ENCODE data around the gene RSKR. TPM values are rescaled to one million over a fixed set of nuclear protein-coding genes. Genes with fewer than 3 reads are reported as not detected.

Gene RSKR
- total and polyA plus RNA-seq, 8 donors, result 8.4 to 31.6 (median 23.6) TPM

- intact Hi-C loops (cut with DNase I), result no loop called here
- no peak for TF ChIP-seq CTCF (IDR thresholded peaks at IDR 0.05)
- no peaks in the 10 kb centered on the region for H3K9me3 ChIP-seq
Observed at GRCh38 chr17:28570716-28571360, 43.1 kb downstream of the RSKR start.

GRCh38 chr17:28569446-28569845, 44.5 kb downstream of the RSKR start:
- Histone ChIP-seq H3K9me3 (no peaks in the 10 kb centered on the region), H3K4me3 (peak overlapping the region in 1 of 2 donors; percentile 99), H3K27me3 (no peaks in the 10 kb centered on the region), H3K36me3 (peaks cover 0 to 4% of the 10 kb centered on the region in 2 donors), H3K4me1 (peaks cover 7 to 56% of the 10 kb centered on the region in 2 donors), H3K27ac (no peak overlapping the region)
- intact Hi-C loops (cut with DNase I), result no loop called here
- DNase-seq, result no peak
- ATAC-seq, result no peak
- TF ChIP-seq CTCF (IDR thresholded peaks at IDR 0.05), result no peak

More at GRCh38 chr17:28570716-28571360, 43.1 kb downstream of the RSKR start:
- Histone ChIP-seq H3K27me3 (no peaks in the 10 kb centered on the region), H3K4me3 (peak overlapping the region; percentile 98 to 99), H3K4me1 (peaks cover 7 to 49% of the 10 kb centered on the region in 2 donors), H3K36me3 (peaks cover 0 to 4% of the 10 kb centered on the region in 2 donors), H3K27ac (peak overlapping the region; percentile 55 to 83)
- DNase-seq, result peak in 2 of 4 donors; percentile 44 to 85
- ATAC-seq, result peak; percentile 64

GRCh38 chr17:28567604-28568003, 46.4 kb downstream of the RSKR start:
- H3K4me1 ChIP-seq, result peaks cover 7 to 56% of the 10 kb centered on the region in 2 donors
- no peak for TF ChIP-seq CTCF (IDR thresholded peaks at IDR 0.05)
- H3K36me3 ChIP-seq, result peaks cover 0 to 19% of the 10 kb centered on the region in 2 donors
- peak overlapping the region in 1 of 2 donors; percentile 16 for H3K27ac ChIP-seq
- ATAC-seq, result no peak
- intact Hi-C loops (cut with DNase I), result no loop called here
- no peaks in the 10 kb centered on the region for H3K9me3 ChIP-seq
- no peak for DNase-seq
- H3K27me3 ChIP-seq, result no peaks in the 10 kb centered on the region
- H3K4me3 ChIP-seq, result no peak overlapping the region

- H3K27me3 ChIP-seq, result no peaks in the 10 kb centered on the region
- DNase-seq, result no peak
- intact Hi-C loops (cut with DNase I), result no loop called here
Observed at GRCh38 chr17:28563475-28563874, 50.5 kb downstream of the RSKR start.

More at GRCh38 chr17:28563475-28563874, 50.5 kb downstream of the RSKR start:
- Histone ChIP-seq H3K9me3 (no peaks in the 10 kb centered on the region), H3K36me3 (peaks cover 0 to 60% of the 10 kb centered on the region in 2 donors), H3K4me1 (peaks cover 0 to 24% of the 10 kb centered on the region in 2 donors), H3K4me3 (no peak overlapping the region), H3K27ac (no peak overlapping the region)
- peak; percentile 67 for ATAC-seq
- no peak for TF ChIP-seq CTCF (IDR thresholded peaks at IDR 0.05)

Other genes starting within 250 kb of the RSKR start
- gene SEBOX, start 249.0 kb downstream of the RSKR start, total RNA-seq, result not detected
- not detected for gene SEBOX, start 249.0 kb downstream of the RSKR start, polyA plus RNA-seq (ENCODE audit: insufficient read length in 6 of 6)
- 1 to 10 TPM in 1 of 2 donors, under 1 TPM in 1; 0.50 to 1.6 TPM for gene VTN, start 243.9 kb downstream of the RSKR start, total RNA-seq
- 1 to 10 TPM in 2 of 6 donors, under 1 TPM in 4; 0.42 to 2.2 (median 0.94) TPM for gene VTN, start 243.9 kb downstream of the RSKR start, polyA plus RNA-seq (ENCODE audit: insufficient read length in 6 of 6)
- 10 to 100 TPM; 12.9 to 19.9 TPM for gene SARM1, start 242.5 kb downstream of the RSKR start, total RNA-seq
- gene SARM1, start 242.5 kb downstream of the RSKR start, polyA plus RNA-seq (ENCODE audit: insufficient read length in 6 of 6), result 10 to 100 TPM; 11.7 to 15.3 (median 12.9) TPM
- 10 to 100 TPM; 23.7 to 28.8 TPM for gene SLC46A1, start 208.0 kb downstream of the RSKR start, total RNA-seq
- gene SLC46A1, start 208.0 kb downstream of the RSKR start, polyA plus RNA-seq (ENCODE audit: insufficient read length in 6 of 6), result 10 to 100 TPM in 3 of 6 donors, 1 to 10 TPM in 3; 7.9 to 12.1 (median 10.5) TPM
- not detected for gene SLC13A2, start 140.5 kb downstream of the RSKR start, total RNA-seq
- under 1 TPM; 0.13 to 0.60 (median 0.42) TPM for gene SLC13A2, start 140.5 kb downstream of the RSKR start, polyA plus RNA-seq (ENCODE audit: insufficient read length in 6 of 6)
- gene FOXN1, start 107.8 kb downstream of the RSKR start, total RNA-seq, result under 1 TPM; 0.18 to 0.29 TPM
- gene FOXN1, start 107.8 kb downstream of the RSKR start, polyA plus RNA-seq (ENCODE audit: insufficient read length in 6 of 6), result under 1 TPM; 0.06 to 0.23 (median 0.15) TPM
- gene UNC119, start 61.6 kb downstream of the RSKR start, total RNA-seq, result 10 to 100 TPM; 25.7 to 28.9 TPM
- gene UNC119, start 61.6 kb downstream of the RSKR start, polyA plus RNA-seq (ENCODE audit: insufficient read length in 6 of 6), result 10 to 100 TPM; 29.1 to 36.7 (median 35.9) TPM
- gene PIGS, start 42.7 kb downstream of the RSKR start, total RNA-seq, result 10 to 100 TPM; 59.6 to 63.3 TPM
- gene PIGS, start 42.7 kb downstream of the RSKR start, polyA plus RNA-seq (ENCODE audit: insufficient read length in 6 of 6), result 10 to 100 TPM; 57.9 to 66.6 (median 64.0) TPM
- 10 to 100 TPM; 10.9 to 15.2 TPM for gene ALDOC, start 37.3 kb downstream of the RSKR start, total RNA-seq
- gene ALDOC, start 37.3 kb downstream of the RSKR start, polyA plus RNA-seq (ENCODE audit: insufficient read length in 6 of 6), result 10 to 100 TPM; 17.7 to 25.5 (median 20.8) TPM
- 10 to 100 TPM in 1 of 2 donors, 1 to 10 TPM in 1; 9.5 to 15.2 TPM for gene SPAG5, start 15.2 kb downstream of the RSKR start, total RNA-seq
- 10 to 100 TPM; 40.4 to 91.5 (median 63.4) TPM for gene SPAG5, start 15.2 kb downstream of the RSKR start, polyA plus RNA-seq (ENCODE audit: insufficient read length in 6 of 6)
- gene BLTP2, start 31.0 kb upstream of the RSKR start, total RNA-seq, result 100 to 1,000 TPM; 139 to 184 TPM
- gene BLTP2, start 31.0 kb upstream of the RSKR start, polyA plus RNA-seq (ENCODE audit: insufficient read length in 6 of 6), result 100 to 1,000 TPM in 1 of 6 donors, 10 to 100 TPM in 5; 86.8 to 109 (median 92.7) TPM
- 10 to 100 TPM; 57.3 to 58.1 TPM for gene SDF2, start 47.7 kb upstream of the RSKR start, total RNA-seq
- gene SDF2, start 47.7 kb upstream of the RSKR start, polyA plus RNA-seq (ENCODE audit: insufficient read length in 6 of 6), result 10 to 100 TPM; 65.3 to 74.6 (median 70.6) TPM
- gene SUPT6H, start 48.0 kb upstream of the RSKR start, total RNA-seq, result 10 to 100 TPM; 55.1 to 57.7 TPM
- gene SUPT6H, start 48.0 kb upstream of the RSKR start, polyA plus RNA-seq (ENCODE audit: insufficient read length in 6 of 6), result 10 to 100 TPM; 71.1 to 76.1 (median 74.1) TPM
- gene PROCA1, start 97.7 kb upstream of the RSKR start, total RNA-seq, result 1 to 10 TPM; 1.9 to 2.0 TPM
- gene PROCA1, start 97.7 kb upstream of the RSKR start, polyA plus RNA-seq (ENCODE audit: insufficient read length in 6 of 6), result 1 to 10 TPM; 6.0 to 8.3 (median 7.2) TPM
- 10 to 100 TPM; 79.4 to 79.5 TPM for gene RAB34, start 103.7 kb upstream of the RSKR start, total RNA-seq
- gene RAB34, start 103.7 kb upstream of the RSKR start, polyA plus RNA-seq (ENCODE audit: insufficient read length in 6 of 6), result 100 to 1,000 TPM; 184 to 213 (median 194) TPM
- gene RPL23A, start 105.8 kb upstream of the RSKR start, total RNA-seq, result 1,000 to 10,000 TPM; 1,170 to 1,265 TPM
- gene RPL23A, start 105.8 kb upstream of the RSKR start, polyA plus RNA-seq (ENCODE audit: insufficient read length in 6 of 6), result 1,000 to 10,000 TPM; 1,036 to 1,220 (median 1,104) TPM
- 10 to 100 TPM; 18.4 to 20.7 TPM for gene TLCD1, start 112.0 kb upstream of the RSKR start, total RNA-seq
- 1 to 10 TPM; 5.7 to 9.3 (median 8.2) TPM for gene TLCD1, start 112.0 kb upstream of the RSKR start, polyA plus RNA-seq (ENCODE audit: insufficient read length in 6 of 6)
- gene NEK8, start 114.6 kb upstream of the RSKR start, total RNA-seq, result 1 to 10 TPM; 5.6 to 7.5 TPM
- 1 to 10 TPM; 6.0 to 8.1 (median 7.2) TPM for gene NEK8, start 114.6 kb upstream of the RSKR start, polyA plus RNA-seq (ENCODE audit: insufficient read length in 6 of 6)
- gene TRAF4, start 129.8 kb upstream of the RSKR start, total RNA-seq, result 10 to 100 TPM; 66.1 to 81.7 TPM
- gene TRAF4, start 129.8 kb upstream of the RSKR start, polyA plus RNA-seq (ENCODE audit: insufficient read length in 6 of 6), result 100 to 1,000 TPM in 4 of 6 donors, 10 to 100 TPM in 2; 86.6 to 136 (median 107) TPM
- 10 to 100 TPM; 16.5 to 25.4 TPM for gene FAM222B, start 228.6 kb upstream of the RSKR start, total RNA-seq
- 10 to 100 TPM; 18.4 to 21.0 (median 19.6) TPM for gene FAM222B, start 228.6 kb upstream of the RSKR start, polyA plus RNA-seq (ENCODE audit: insufficient read length in 6 of 6)
- gene ERAL1, start 240.8 kb upstream of the RSKR start, total RNA-seq, result 10 to 100 TPM; 30.0 to 33.4 TPM
- 10 to 100 TPM; 63.5 to 70.1 (median 65.6) TPM for gene ERAL1, start 240.8 kb upstream of the RSKR start, polyA plus RNA-seq (ENCODE audit: insufficient read length in 6 of 6)